Skin epidermis (tissue), 12 donors: ENCODE results near the gene HECA.
"Not testable (repeated sequence)": the region's sequence is repeated elsewhere in the genome, so short reads cannot be mapped to it uniquely, and the experiment has no call there.

Experiments
- H3K27ac ChIP-seq, 21 experiments: fragments of 200-600 bp; sonication (generic) in 11 of 21; one replicate each; pipeline ENCODE4 v1.5.0; 2020; ENCODE audit warnings: mild to moderate bottlenecking in 3 of 21, inconsistent platforms in 2 of 21, moderate library complexity in 2 of 21
- H3K4me3 ChIP-seq, 7 experiments: fragments of 200-600 bp; sonication (generic) in 2 of 7; one replicate each; pipeline ENCODE4 v1.5.0; 2020; ENCODE audit warnings: inconsistent platforms in 2 of 7, mild to moderate bottlenecking in 2 of 7, moderate library complexity in 1 of 7

The HECA gene

DNA sequence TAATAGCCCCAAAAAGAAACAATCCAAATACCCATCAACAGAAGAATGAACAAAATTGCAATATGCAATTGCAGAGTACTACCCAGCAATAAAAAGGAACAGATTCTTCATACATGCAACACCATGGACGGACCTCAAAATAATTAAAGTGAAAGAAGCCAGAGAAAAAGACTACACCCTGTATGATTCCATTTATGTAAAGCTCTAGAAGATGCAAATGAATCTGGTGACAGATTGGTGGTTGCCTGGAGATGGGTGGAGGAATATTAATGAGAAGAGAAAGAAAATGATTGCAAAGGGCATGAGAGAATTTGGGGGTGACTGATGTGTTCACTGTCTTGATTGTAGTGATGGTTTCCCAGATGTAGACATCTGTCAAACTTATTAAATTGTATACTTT, 51.8 kb downstream of the HECA start:
- Histone ChIP-seq H3K27ac (no peak overlapping the region), H3K4me3 (no peak overlapping the region)

DNA sequence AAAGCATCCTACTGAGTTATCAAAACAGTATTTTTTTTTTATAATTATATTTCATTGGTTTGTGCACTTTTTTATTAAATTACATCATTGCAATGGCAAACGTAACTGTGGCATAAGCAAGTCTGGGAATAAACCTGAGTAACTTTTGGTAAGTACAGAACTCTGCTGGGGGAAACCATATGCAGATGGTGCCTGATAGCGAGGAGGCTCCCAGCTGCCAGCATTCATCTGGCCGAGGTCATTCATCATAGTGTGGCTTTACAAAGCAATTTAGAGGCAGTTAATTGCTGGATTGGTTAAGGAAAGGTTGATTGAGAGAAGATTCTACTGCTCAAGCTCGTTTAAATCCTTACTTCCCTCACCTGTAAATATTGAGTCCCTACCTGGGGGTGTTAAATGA, 52.6 kb downstream of the HECA start:
- no peak overlapping the region for H3K27ac ChIP-seq
- H3K4me3 ChIP-seq: no peak overlapping the region

DNA sequence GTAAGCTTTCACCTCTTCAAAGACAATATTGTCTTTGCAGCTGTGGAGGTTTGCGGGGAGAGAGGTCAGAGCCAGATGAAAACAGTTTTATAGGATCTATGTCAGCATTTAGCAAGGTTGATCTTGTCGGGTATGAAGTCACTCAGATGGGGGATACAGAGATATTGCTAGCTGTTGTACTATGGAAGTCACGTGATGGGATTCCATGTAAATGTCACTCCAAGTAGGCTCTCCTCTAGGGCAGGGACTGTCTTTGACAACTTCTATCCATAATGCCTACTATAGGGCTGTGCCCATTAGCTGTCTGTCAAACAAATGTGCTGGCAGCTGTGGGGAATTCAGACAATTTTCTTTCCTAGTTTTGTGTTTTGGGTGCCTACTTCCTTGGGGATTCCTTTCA, 54.8 kb downstream of the HECA start:
- H3K4me3 ChIP-seq: no peak overlapping the region
- no peak overlapping the region for H3K27ac ChIP-seq

DNA sequence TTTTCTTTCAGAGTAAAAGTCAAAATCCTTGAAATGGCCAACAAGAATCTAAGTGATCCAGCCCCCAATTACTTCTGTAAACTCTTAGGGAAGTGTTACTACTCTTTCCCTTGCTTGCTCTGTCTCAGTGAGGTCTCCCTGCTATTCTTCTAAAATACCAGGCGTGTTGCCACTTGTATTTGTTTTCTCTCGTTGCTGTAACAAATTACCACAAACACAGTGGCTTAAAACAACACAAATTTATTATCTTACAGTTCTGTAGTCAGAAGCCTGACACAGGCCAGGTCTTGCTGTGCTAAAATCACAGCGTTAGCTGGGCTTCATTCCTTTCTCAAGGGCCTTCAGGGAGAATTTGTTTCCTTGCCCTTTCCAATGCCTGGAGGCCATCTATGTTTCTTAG, 59.9 kb downstream of the HECA start:
- Histone ChIP-seq H3K27ac (peak overlapping the region in 2 of 21 experiments; percentile 13), H3K4me3 (no peak overlapping the region)

DNA sequence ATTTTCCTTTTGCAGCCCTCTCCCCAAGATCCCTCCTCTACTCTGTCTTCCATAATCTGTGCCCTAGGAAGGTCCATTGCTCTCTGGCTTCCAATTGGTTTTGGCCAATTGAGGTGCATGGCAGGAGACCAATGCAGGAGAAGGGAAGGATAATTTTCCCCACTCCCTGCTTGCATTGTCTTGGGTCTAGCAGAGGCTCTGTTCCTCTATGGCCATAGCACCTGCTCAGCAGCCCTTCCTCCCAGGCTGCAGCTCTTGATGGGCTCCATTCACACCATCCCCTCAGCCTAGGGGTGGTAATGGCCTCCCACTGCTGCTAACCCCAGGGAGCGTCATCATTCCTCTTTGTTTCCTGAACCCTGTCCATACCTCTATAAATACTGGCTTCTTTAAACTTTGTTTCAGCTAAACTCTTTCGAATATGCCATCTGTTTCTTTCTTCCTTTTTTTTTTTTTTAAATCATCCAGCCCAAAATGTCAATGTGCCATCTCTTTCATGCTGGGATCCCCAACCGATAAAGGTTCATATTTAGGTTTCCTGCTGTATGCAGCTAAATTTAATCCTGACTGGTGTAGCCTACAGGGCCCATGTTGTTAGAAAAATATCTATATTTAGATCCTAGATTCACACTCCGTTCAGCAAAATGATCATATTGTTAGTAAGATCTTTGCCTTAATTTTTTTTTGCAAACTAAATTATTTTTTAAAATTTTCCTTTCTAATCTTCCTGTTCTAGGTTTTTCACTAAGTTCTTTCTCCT, 63.8 kb downstream of the HECA start:
- H3K27ac ChIP-seq: no peak overlapping the region
- H3K4me3 ChIP-seq: no peak overlapping the region

DNA sequence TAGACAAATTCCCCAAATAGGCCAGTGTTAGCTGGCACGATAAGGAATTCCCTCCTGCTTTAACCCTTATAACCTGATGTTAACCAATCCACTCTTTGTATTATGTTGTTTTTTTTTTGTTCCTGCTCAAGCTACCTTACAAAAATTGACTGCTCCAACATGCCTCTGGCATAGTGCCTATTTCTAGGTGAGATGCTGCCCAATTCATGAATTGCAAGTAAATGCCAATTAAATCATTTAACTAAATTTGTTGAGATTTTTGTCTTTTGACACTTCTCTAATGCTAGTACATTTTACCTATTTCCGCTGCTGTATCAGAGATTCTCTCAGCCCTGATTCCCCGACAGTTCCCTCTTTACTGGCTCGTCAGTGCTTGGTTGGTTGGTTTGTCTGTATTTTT, 66.5 kb downstream of the HECA start:
- Histone ChIP-seq H3K4me3 (no peak overlapping the region), H3K27ac (no peak overlapping the region)

DNA sequence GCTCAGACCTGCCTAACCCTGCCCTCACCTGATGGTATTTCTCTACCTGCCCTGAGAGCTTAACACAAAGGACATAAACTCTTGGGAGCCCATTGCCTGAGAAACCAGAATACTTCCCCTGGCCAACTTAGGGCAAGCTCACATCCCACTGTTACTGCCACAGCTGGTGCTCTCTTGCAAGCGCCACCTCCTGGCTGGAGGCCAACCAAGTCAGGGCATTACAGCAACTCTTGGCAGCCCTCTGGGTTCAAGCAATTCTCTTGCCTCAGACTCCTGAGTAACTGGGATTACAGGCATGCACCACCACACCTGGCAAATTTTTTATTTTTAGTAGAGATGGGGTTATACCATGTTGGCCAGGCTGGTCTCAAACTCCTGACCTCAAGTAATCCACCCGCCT, 70.1 kb downstream of the HECA start:
- H3K4me3 ChIP-seq: no peak overlapping the region
- H3K27ac ChIP-seq: no peak overlapping the region

DNA sequence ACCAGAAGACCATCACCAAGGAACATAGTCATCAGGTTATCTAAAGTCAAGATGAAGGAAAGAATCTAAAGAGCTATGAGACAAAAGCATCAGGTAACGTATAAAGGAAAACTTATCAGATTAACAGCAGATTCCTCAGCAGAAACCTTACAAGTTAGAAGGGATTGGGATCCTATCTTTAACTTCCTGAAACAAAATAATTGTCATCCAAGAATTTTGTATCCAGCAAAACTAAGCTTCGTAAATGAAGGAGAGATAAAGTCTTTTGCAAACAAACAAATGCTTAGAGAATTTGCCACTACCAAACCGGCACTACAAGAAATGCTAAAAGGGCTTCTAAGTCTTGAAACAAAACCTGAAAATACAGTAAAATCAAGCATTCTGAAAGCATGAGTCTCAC, 71.0 kb downstream of the HECA start:
- Histone ChIP-seq H3K4me3 (no peak overlapping the region), H3K27ac (no peak overlapping the region)

DNA sequence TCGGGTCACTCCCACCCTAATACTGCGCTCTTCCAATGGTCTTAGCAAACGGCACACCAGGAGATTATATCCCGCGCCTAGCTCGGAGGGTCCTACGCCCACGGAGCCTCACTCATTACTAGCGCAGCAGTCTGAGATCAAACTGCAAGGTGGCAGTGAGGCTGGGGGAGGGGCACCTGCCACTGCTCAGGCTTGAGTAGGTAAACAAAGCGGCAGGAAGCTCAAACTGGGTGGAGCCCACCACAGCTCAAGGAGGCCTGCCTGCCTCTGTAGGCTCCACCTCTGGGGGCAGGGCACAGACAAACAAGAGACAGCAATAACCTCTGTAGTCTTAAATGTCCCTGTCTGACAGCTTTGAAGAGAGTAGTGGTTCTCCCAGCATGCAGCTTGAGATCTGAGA, 75.9 kb downstream of the HECA start:
- not testable (repeated sequence) for H3K4me3 ChIP-seq, H3K27ac ChIP-seq

DNA sequence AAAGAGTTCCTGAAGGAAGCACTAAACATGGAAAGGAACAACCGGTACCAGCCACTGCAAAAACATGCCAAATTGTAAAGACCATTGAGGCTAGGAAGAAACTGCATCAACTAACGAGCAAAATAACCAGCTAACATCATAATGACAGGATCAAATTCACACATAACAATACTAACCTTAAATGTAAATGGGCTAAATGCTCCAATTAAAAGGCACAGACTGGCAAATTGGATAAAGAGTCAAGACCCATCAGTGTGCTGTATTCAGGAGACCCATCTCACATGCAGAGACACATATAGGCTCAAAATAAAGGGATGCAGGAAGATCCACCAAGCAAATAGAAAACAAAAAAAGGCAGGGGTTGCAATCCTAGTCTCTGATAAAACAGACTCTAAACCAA, 77.6 kb downstream of the HECA start:
- not testable (repeated sequence) for H3K27ac ChIP-seq, H3K4me3 ChIP-seq

DNA sequence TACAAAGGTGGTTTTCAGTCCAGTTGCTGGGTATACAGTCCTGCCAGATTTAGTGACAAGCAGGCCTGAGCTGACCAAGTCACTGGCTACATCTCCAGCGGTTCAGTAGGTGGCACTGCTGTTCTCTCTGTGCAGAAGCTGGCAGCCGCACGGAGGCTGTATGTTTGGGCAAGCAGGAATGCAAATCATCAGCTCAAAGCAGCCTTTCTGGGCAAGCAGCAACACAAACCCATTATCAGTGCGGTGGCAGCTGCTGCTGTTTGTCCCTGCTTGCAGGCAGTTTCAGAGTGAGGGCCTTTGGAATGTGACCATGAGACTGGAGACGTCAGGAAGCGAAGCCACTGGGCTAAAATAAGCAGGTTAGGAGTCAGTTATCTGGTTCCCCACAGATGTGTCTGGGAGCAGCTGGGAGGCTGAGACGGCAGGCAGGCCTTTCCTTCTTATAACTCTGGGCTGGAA, 84.4 kb downstream of the HECA start:
- peak overlapping the region in 17 of 21 experiments; percentile 11 to 80 (median 59) for H3K27ac ChIP-seq
- no peak overlapping the region for H3K4me3 ChIP-seq

DNA sequence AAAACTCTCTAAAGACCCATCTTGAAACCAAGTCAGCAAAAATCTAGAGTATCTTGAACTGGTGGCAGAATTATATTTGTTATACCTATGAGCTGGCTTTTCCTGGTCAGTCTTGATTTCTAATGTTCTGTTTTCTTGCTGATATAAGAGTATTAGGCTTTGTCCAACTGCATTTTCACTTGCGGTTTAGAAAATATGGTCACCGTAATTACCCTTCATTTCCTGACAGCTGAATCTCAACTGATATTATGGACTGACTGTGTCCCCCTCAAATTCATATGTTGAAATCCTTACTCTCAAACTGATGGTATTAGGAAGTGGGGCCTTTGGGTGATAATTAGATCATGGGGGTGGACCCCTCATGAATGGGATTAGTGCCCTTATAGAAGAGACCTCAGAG, 84.9 kb downstream of the HECA start:
- H3K27ac ChIP-seq: peak overlapping the region in 17 of 21 experiments; percentile 11 to 80 (median 59)
- no peak overlapping the region for H3K4me3 ChIP-seq

DNA sequence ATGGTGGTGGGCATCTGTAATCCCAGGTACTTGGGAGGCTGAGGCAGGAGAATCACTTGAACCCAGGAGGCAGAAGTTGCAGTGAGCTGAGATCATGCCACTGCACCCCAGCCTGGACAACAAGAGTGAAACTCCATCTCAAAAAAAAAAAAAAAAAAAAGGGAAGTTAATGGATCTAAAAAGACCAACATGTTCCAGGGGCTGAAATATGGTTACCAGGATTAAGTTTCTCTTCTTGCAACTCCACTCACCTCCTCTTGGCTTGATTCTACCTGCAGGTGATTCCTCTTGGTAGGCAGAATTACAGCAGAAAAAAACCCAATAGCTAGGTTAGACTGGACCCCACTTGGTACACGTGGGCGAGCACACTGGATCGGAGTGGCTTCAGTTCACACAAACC, 93.5 kb downstream of the HECA start:
- H3K27ac ChIP-seq, H3K4me3 ChIP-seq: not testable (repeated sequence)
